Measurements from ENCODE around the gene CYP4F8. TPM values are rescaled to one million over a fixed set of nuclear protein-coding genes. Genes with fewer than 3 reads are reported as not detected.

Gene CYP4F8
- total and polyA plus RNA-seq, 2 of the 8 experiments (the other 6 are each of a cell fraction or from before 2014, with no cell fraction given): not detected

GRCh38 chr19:15589760-15590451, 25.1 kb upstream of the CYP4F8 start:
- H3K27ac ChIP-seq (ENCODE audit: low read depth, low read length): no peak overlapping the region
- no peak overlapping the region for H3K9ac ChIP-seq (replicated peaks in 1 of 4; ENCODE audit: extremely low read depth in 1 of 4, low read depth in 3 of 4, low read length in 3 of 4)
- H2BK5ac ChIP-seq (ENCODE audit: low read depth, low read length): no peak overlapping the region
- no peaks in the 10 kb centered on the region for H4K20me1 ChIP-seq (replicated peaks in 1 of 2; ENCODE audit: control insufficient read depth in 1 of 2, insufficient read depth in 2 of 2, low read length in 2 of 2)
- ChIA-PET POLR2A (ENCODE audit: partially characterized antibody) (no interaction called here), CTCF (ENCODE audit: partially characterized antibody) (no interaction called here)
- peaks cover 39 to 80% of the 10 kb centered on the region in 2 experiments for H3K9me3 ChIP-seq (ENCODE audit: insufficient read depth in 2 of 2, low read depth in 1 of 2, low read length in 1 of 2)
- H2AK5ac ChIP-seq (ENCODE audit: low read depth, low read length): no peak overlapping the region
- H4K5ac ChIP-seq (ENCODE audit: insufficient read length, low read depth, low read length): no peak overlapping the region
- H2BK12ac ChIP-seq (ENCODE audit: low read depth, low read length): no peak overlapping the region
- no peak overlapping the region for H2BK120ac ChIP-seq (replicated peaks; ENCODE audit: low read depth, low read length)
- no peak overlapping the region for H3K4me3 ChIP-seq (ENCODE audit: extremely low read depth in 1 of 4, insufficient read depth in 2 of 4, low read depth in 3 of 4, low read length in 4 of 4)
- H3K4ac ChIP-seq (replicated peaks; ENCODE audit: insufficient read length, low read depth, low read length): no peak overlapping the region
- H2BK20ac ChIP-seq (ENCODE audit: low read length): no peak overlapping the region
- H3K79me2 ChIP-seq (ENCODE audit: control insufficient read depth in 1 of 2, insufficient read depth in 2 of 2, low read length in 2 of 2): no peaks in the 10 kb centered on the region
- no peak overlapping the region for H3K14ac ChIP-seq (ENCODE audit: insufficient read length)
- no peak overlapping the region for H3K23ac ChIP-seq (ENCODE audit: insufficient read length)
- no peak overlapping the region for H2BK15ac ChIP-seq (ENCODE audit: low read length)
- no peak overlapping the region for H2AFZ ChIP-seq (ENCODE audit: low read length)
- H3K27me3 ChIP-seq (replicated peaks in 1 of 4; ENCODE audit: control insufficient read depth in 3 of 4, extremely low read depth in 1 of 4, insufficient read depth in 3 of 4, low read length in 3 of 4): no peaks in the 10 kb centered on the region
- H3K4me2 ChIP-seq (ENCODE audit: insufficient read depth in 1 of 2, low read depth in 2 of 2, low read length in 2 of 2): no peak overlapping the region
- no peaks in the 10 kb centered on the region for H3K36me3 ChIP-seq (ENCODE audit: control insufficient read depth in 2 of 4, insufficient read depth in 4 of 4, low read length in 3 of 4)
- no peak overlapping the region for H3K56ac ChIP-seq (replicated peaks; ENCODE audit: insufficient read length, low read depth, low read length)
- no peak overlapping the region for H3K18ac ChIP-seq (ENCODE audit: extremely low read depth, low read length)
- 70% methylated on average over 5 of the region's 5 CpGs; no CpG with 5 or more reads in 1 of the 2 experiments for WGBS, 2 experiments (ENCODE audit: extremely low coverage in 1 of 2, insufficient coverage in 1 of 2, insufficient read length in 1 of 2, insufficient replicate concordance in 2 of 2, low coverage in 1 of 2, low lambda C conversion rate in 2 of 2, missing lambda C conversion rate in 1 of 2)
- FAIRE-seq (no peak), DNase-seq (ENCODE audit: low read depth in 1 of 2, low spot score in 2 of 2) (no peak)
- H3K4me1 ChIP-seq (replicated peaks in 1 of 4; ENCODE audit: control insufficient read depth in 3 of 4, insufficient read depth in 4 of 4, low read length in 3 of 4): no peaks in the 10 kb centered on the region
- no peak overlapping the region for H4K91ac ChIP-seq (replicated peaks; ENCODE audit: insufficient read length, low read length)
- H3K79me1 ChIP-seq (ENCODE audit: low read depth, low read length): no peaks in the 10 kb centered on the region
- no peak overlapping the region for H4K8ac ChIP-seq (ENCODE audit: extremely low read depth, insufficient read depth, low read length)
- H3K23me2 ChIP-seq (ENCODE audit: low read depth, low read length): no peaks in the 10 kb centered on the region
- TF ChIP-seq, protein P1, sequence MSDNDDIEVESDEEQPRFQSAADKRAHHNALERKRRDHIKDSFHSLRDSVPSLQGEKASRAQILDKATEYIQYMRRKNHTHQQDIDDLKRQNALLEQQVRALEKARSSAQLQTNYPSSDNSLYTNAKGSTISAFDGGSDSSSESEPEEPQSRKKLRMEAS (IDR thresholded peaks at IDR 0.05): no peak
- no peak for TF ChIP-seq HDAC2 (IDR thresholded peaks at IDR 0.05; ENCODE audit: borderline replicate concordance in 1 of 2, low read depth in 2 of 2, low read length in 2 of 2)
